HCT116 (cell line): ENCODE measurements around the gene INTU. TPM values are rescaled to one million over a fixed set of nuclear protein-coding genes. Genes with fewer than 3 reads are reported as not detected.

Experiments
- ATAC-seq: fragments of 200-7000 bp; cut with Tn5 transposase; 2 replicates; pipeline ENCODE4 v1.9.1; 2020; ENCODE audit warnings: mild to moderate bottlenecking, moderate library complexity
- BruUV-seq: library from RNA; stranded (reverse); fragments of 400-500 nt; replicated peaks from 2 replicates; lab custom pipeline; 2021; lab: Mats Ljungman, UMichigan
- CTCF ChIA-PET: fragments of 300-600 bp; sonication (Branson Sonifier 250); formaldehyde crosslinking; loops from one replicate; lab custom pipeline; 2021; ENCODE audit warnings: antibody characterized with exemption; lab: Charles Lee
- POLR2A ChIA-PET: fragments of 300-600, 350-600 bp; sonication (Branson Sonifier 250); formaldehyde crosslinking; loops from one replicate; lab custom pipeline; 2021; ENCODE audit warnings: antibody characterized with exemption; lab: Charles Lee
- RAD21 ChIA-PET, 2 experiments: fragments of 300-600 bp; sonication (Branson Sonifier 250); formaldehyde crosslinking; loops; one replicate each; lab custom pipeline; 2023; ENCODE audit warnings: low total read pairs in 2 of 2; ENCODE audit not compliant: uncharacterized antibody in 2 of 2, unreplicated experiment in 2 of 2, low non-redundant PET in 1 of 2; lab: Charles Lee
- DNase-seq: peaks from one replicate; pipeline ENCODE4 v3.0.0-alpha.2; 2010; ENCODE audit warnings: low read depth, low spot score
- H2AFZ ChIP-seq: fragments of 200-600 bp; shearing (Covaris generic), sonication (generic); 2 replicates; pipeline ENCODE4 v1.6.1; 2017; ENCODE audit warnings: low read depth, mixed run types, mixed read lengths, antibody characterized with exemption, low read length; ENCODE audit not compliant: poor library complexity, severe bottlenecking
- H3K27ac ChIP-seq: 2 replicates; pipeline ENCODE4 v1.5.1; 2012; ENCODE audit warnings: low read depth, low read length
- H3K27me3 ChIP-seq: fragments of 200-600 bp; sonication (generic); 2 replicates; pipeline ENCODE4 v1.6.1; 2016; ENCODE audit warnings: mixed run types, low read length, mixed read lengths; ENCODE audit not compliant: insufficient read depth
- H3K36me3 ChIP-seq, 2 experiments: fragments of 200-500 bp in 1 of 2; fragments of 200-600 bp in 1 of 2; sonication (Bioruptor generic) in 1 of 2; sonication (generic) in 1 of 2; 2 replicates each; pipeline versions ENCODE4 v1.5.1 to v1.6.1; 2014 to 2016; ENCODE audit warnings: low read length in 2 of 2, inconsistent platforms in 1 of 2, mixed read lengths in 1 of 2, mixed run types in 1 of 2; ENCODE audit not compliant: insufficient read depth in 2 of 2, control insufficient read depth in 1 of 2
- H3K4me1 ChIP-seq, 2 experiments: fragments of 200-600 bp in 1 of 2; sonication (generic) in 1 of 2; 2 replicates each; pipeline versions ENCODE4 v1.5.1 to v1.6.1; 2012 to 2017; ENCODE audit warnings: low read length in 2 of 2, inconsistent platforms in 1 of 2, mild to moderate bottlenecking in 1 of 2, mixed read lengths in 1 of 2, mixed run types in 1 of 2, moderate library complexity in 1 of 2; ENCODE audit not compliant: insufficient read depth in 2 of 2, control insufficient read depth in 1 of 2
- H3K4me2 ChIP-seq: fragments of 200-600 bp; sonication (generic); 2 replicates; pipeline ENCODE4 v1.6.1; 2017; ENCODE audit warnings: mixed run types, low read length, mixed read lengths
- H3K4me3 ChIP-seq, 2 experiments: fragments of 200-600 bp in 1 of 2; sonication (generic) in 1 of 2; replicated peaks in 1 of 2; 2 replicates each; pipeline ENCODE4 v1.5.1; 2011 to 2016; ENCODE audit warnings: low read length in 2 of 2, control low read depth in 1 of 2, low read depth in 1 of 2, mild to moderate bottlenecking in 1 of 2, mixed read lengths in 1 of 2, mixed run types in 1 of 2
- H3K79me2 ChIP-seq: fragments of 200-600 bp; sonication (generic); 2 replicates; pipeline ENCODE4 v1.6.1; 2017; ENCODE audit warnings: mild to moderate bottlenecking, mixed run types, low read length, moderate library complexity, mixed read lengths; ENCODE audit not compliant: insufficient read depth
- H3K9ac ChIP-seq: fragments of 200-600 bp; sonication (generic); 2 replicates; pipeline ENCODE4 v1.6.1; 2016; ENCODE audit warnings: low read length, mixed read lengths
- H3K9me2 ChIP-seq: fragments of 200-600 bp; sonication (generic), shearing (Covaris generic); 2 replicates; pipeline ENCODE4 v1.6.1; 2017; ENCODE audit warnings: mixed run types, mild to moderate bottlenecking, moderate library complexity; ENCODE audit not compliant: insufficient read depth
- H3K9me3 ChIP-seq, 2 experiments: fragments of 200-500 bp in 1 of 2; fragments of 200-600 bp in 1 of 2; sonication (Bioruptor generic) in 1 of 2; sonication (generic) in 1 of 2; 2 replicates each; pipeline ENCODE4 v1.6.1; 2014 to 2017; ENCODE audit warnings: low read length in 2 of 2, mixed read lengths in 2 of 2, inconsistent platforms in 1 of 2, low read depth in 1 of 2, mild to moderate bottlenecking in 1 of 2, mixed run types in 1 of 2, moderate library complexity in 1 of 2; ENCODE audit not compliant: control insufficient read depth in 1 of 2, insufficient read depth in 1 of 2
- H4K20me1 ChIP-seq: fragments of 200-600 bp; sonication (generic), shearing (Covaris generic); 2 replicates; pipeline ENCODE4 v1.6.1; 2017; ENCODE audit warnings: mixed run types, mild to moderate bottlenecking, moderate library complexity; ENCODE audit not compliant: insufficient read depth
- CBX3 ChIP-seq: IDR thresholded peaks from 2 replicates; pipeline ENCODE4 v1.6.1; 2012; ENCODE audit warnings: low read depth
- JUND ChIP-seq: IDR thresholded peaks from 2 replicates; pipeline ENCODE4 v1.6.1; 2012
- POLR2A ChIP-seq: IDR thresholded peaks from 2 replicates; pipeline ENCODE4 v1.7.0; 2011; ENCODE audit warnings: borderline replicate concordance; ENCODE audit not compliant: insufficient read depth, insufficient read length; ENCODE audit errors: extremely low read depth
- RAD21 ChIP-seq: IDR thresholded peaks from 2 replicates; pipeline ENCODE4 v1.6.1; 2012; ENCODE audit warnings: low read depth, mild to moderate bottlenecking
- SRF ChIP-seq: IDR thresholded peaks from 2 replicates; pipeline ENCODE4 v1.6.1; 2012; ENCODE audit warnings: low read depth
- TCF7L2 ChIP-seq: IDR thresholded peaks from 2 replicates; pipeline ENCODE4 v1.7.0; 2011; ENCODE audit warnings: borderline replicate concordance, inconsistent platforms; ENCODE audit not compliant: insufficient read depth, insufficient read length; ENCODE audit errors: extremely low read depth
- ZFX ChIP-seq: fragments of 450-650 bp; IDR thresholded peaks from 2 replicates; pipeline ENCODE4 v1.6.1; 2017
- intact Hi-C: fragments of 100-400 bp; cut with micrococcal nuclease; formaldehyde crosslinking; loops from 2 replicates; pipeline ENCODE4 v1.10.0; 2022
- total RNA-seq: library from RNA; stranded (reverse); gene quantifications from one replicate; pipeline ENCODE4 v1.2.1, GENCODE V29; 2021; ENCODE audit not compliant: unreplicated experiment
- TF ChIP-seq, protein P1 (sequence below): IDR thresholded peaks from 2 replicates; pipeline ENCODE4 v1.6.1; 2012
- TF ChIP-seq, protein P2 (sequence below): IDR thresholded peaks from 2 replicates; pipeline ENCODE4 v1.6.1; 2012; ENCODE audit warnings: low read depth

Gene INTU
- total RNA-seq, 1 experiment from 2014 or later = 12.0 TPM

DNA sequence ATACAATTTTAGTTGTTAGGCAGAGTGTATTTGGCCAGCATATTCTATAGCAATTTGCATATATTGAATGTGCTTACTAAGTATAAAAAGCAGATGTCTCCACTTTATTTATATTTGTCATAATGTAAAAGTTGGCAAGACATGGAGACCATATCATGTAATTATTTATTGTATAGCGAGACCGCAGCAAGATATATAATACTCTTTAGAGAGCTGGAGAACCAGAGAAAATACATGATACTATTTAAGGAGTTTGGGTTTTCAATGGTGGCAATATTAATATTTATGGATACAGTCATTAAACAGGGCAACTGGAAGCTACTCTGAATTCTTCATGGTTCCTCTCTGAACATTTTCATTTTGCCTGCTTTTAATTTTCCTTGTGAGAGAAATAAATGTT, 35.0 kb downstream of the INTU start:
- Histone ChIP-seq H3K79me2 (no peaks in the 10 kb centered on the region), H3K4me2 (no peak overlapping the region), H3K4me1 (no peaks in the 10 kb centered on the region), H3K27ac (no peak overlapping the region), H3K4me3 (no peak overlapping the region), H3K9ac (no peak overlapping the region), H3K36me3 (no peaks in the 10 kb centered on the region), H3K27me3 (no peaks in the 10 kb centered on the region), H4K20me1 (no peaks in the 10 kb centered on the region), H3K9me3 (no peaks in the 10 kb centered on the region), H3K9me2 (no peaks in the 10 kb centered on the region), H2AFZ (no peak overlapping the region)
- TF ChIP-seq, protein P1, sequence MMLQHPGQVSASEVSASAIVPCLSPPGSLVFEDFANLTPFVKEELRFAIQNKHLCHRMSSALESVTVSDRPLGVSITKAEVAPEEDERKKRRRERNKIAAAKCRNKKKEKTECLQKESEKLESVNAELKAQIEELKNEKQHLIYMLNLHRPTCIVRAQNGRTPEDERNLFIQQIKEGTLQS = no peak
- no peak for TF ChIP-seq POLR2A
- TF ChIP-seq SRF = no peak
- no peak for TF ChIP-seq TCF7L2
- no peak for TF ChIP-seq RAD21
- TF ChIP-seq JUND = no peak
- no peak for TF ChIP-seq CBX3
- no peak for TF ChIP-seq ZFX
- TF ChIP-seq, protein P2, sequence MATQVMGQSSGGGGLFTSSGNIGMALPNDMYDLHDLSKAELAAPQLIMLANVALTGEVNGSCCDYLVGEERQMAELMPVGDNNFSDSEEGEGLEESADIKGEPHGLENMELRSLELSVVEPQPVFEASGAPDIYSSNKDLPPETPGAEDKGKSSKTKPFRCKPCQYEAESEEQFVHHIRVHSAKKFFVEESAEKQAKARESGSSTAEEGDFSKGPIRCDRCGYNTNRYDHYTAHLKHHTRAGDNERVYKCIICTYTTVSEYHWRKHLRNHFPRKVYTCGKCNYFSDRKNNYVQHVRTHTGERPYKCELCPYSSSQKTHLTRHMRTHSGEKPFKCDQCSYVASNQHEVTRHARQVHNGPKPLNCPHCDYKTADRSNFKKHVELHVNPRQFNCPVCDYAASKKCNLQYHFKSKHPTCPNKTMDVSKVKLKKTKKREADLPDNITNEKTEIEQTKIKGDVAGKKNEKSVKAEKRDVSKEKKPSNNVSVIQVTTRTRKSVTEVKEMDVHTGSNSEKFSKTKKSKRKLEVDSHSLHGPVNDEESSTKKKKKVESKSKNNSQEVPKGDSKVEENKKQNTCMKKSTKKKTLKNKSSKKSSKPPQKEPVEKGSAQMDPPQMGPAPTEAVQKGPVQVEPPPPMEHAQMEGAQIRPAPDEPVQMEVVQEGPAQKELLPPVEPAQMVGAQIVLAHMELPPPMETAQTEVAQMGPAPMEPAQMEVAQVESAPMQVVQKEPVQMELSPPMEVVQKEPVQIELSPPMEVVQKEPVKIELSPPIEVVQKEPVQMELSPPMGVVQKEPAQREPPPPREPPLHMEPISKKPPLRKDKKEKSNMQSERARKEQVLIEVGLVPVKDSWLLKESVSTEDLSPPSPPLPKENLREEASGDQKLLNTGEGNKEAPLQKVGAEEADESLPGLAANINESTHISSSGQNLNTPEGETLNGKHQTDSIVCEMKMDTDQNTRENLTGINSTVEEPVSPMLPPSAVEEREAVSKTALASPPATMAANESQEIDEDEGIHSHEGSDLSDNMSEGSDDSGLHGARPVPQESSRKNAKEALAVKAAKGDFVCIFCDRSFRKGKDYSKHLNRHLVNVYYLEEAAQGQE = no peak
- ChIA-PET CTCF (no interaction called here), POLR2A (no interaction called here), RAD21 (no interaction called here)
- ATAC-seq (no peak), DNase-seq (no peak)
- no TSS peak for BruUV-seq
- intact Hi-C loops = no loop called here
